ENCODE results near the gene NSRP1.

NSRP1 gene

DNA sequence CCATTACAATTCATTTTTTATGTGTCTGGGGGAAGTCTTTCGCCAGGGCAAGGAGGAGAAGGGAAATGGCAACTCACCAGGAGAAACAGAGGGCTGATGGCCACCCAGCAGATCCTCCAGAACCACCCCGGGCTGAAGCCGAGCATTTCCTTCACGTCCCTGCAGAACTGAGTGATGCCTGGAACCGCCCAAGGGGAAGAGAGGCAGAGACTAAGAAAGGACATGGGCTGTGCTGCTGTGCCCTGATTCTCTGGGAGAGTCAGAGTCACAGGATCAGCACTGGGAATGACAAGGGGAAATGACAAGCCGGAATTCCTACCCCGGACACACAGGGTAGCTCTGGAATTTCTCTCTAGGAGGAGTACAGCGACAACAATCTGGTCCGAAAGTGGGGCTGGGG, 91.0 kb downstream of the NSRP1 start:
- H3K27ac ChIP-seq (ENCODE audit: low read depth, low read length, severe bottlenecking) = no peak overlapping the region
- H3K36me3 ChIP-seq (ENCODE audit: control insufficient read depth, insufficient read depth, low read length) = no peaks in the 10 kb centered on the region
- H3K9me3 ChIP-seq (ENCODE audit: control insufficient read depth, low read length) = no peaks in the 10 kb centered on the region
- H3K4me3 ChIP-seq (ENCODE audit: extremely low read depth, insufficient read depth, low read length, poor library complexity, severe bottlenecking) = no peak overlapping the region
- WGBS, 2 experiments (ENCODE audit: insufficient coverage in 2 of 2) = 88 to 90% methylated on average over 8 of the region's 9 CpGs
- peaks cover 8% of the 10 kb centered on the region for H3K4me1 ChIP-seq (ENCODE audit: control insufficient read depth, insufficient read depth, low read length, poor library complexity, severe bottlenecking)

DNA sequence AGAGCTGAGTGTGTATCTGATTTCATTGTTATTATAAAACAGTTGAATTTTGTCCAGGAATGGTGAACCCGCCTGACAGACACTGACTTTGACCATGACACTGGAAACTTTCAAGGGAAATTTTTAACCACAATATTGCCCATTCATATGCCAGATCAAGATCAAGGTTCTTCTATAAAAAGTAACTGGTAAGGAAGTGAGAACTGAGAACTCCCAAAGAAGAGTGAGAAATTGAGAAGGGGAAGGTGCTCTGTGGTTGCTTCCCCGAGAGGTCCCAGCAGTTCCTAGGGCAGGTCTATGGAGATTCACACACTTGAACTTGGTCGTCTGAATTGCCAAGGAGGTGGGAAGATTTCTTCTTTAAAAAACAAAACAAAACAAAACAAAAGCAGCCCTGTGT, 91.6 kb downstream of the NSRP1 start:
- 86 to 100% methylated on average over 1 of the region's 3 CpGs for WGBS, 2 experiments (ENCODE audit: insufficient coverage in 2 of 2)
- Histone ChIP-seq H3K4me1 (ENCODE audit: control insufficient read depth, insufficient read depth, low read length, poor library complexity, severe bottlenecking) (peaks cover 8% of the 10 kb centered on the region), H3K27ac (ENCODE audit: low read depth, low read length, severe bottlenecking) (no peak overlapping the region), H3K4me3 (ENCODE audit: extremely low read depth, insufficient read depth, low read length, poor library complexity, severe bottlenecking) (no peak overlapping the region), H3K9me3 (ENCODE audit: control insufficient read depth, low read length) (no peaks in the 10 kb centered on the region), H3K36me3 (ENCODE audit: control insufficient read depth, insufficient read depth, low read length) (no peaks in the 10 kb centered on the region)

DNA sequence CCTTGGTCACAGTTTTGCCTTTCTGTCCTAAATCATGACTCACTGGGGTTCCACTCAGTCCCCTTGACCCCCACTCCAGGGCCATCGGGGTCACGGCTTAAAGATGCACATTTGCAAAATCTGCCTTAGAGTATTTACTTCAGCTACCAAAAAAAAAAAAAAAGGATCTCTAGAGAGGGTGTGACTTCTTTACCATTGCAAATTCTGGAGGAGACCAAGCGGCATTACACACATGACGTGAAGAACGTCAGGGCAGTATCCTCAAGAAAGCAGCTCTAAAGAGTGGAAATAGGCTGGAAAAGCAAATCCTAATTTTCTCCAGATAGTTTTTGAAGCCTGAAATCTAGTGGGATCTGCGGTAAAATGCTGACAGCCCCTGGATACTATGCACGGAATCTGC, 93.3 kb downstream of the NSRP1 start:
- Histone ChIP-seq H3K27ac (ENCODE audit: low read depth, low read length, severe bottlenecking) (no peak overlapping the region), H3K9me3 (ENCODE audit: control insufficient read depth, low read length) (no peaks in the 10 kb centered on the region), H3K4me1 (ENCODE audit: control insufficient read depth, insufficient read depth, low read length, poor library complexity, severe bottlenecking) (peaks cover 3% of the 10 kb centered on the region), H3K4me3 (ENCODE audit: extremely low read depth, insufficient read depth, low read length, poor library complexity, severe bottlenecking) (no peak overlapping the region), H3K36me3 (ENCODE audit: control insufficient read depth, insufficient read depth, low read length) (no peaks in the 10 kb centered on the region)
- WGBS, 2 experiments (ENCODE audit: insufficient coverage in 2 of 2) = 87 to 89% methylated on average over 5 to 7 of the region's 7 CpGs

DNA sequence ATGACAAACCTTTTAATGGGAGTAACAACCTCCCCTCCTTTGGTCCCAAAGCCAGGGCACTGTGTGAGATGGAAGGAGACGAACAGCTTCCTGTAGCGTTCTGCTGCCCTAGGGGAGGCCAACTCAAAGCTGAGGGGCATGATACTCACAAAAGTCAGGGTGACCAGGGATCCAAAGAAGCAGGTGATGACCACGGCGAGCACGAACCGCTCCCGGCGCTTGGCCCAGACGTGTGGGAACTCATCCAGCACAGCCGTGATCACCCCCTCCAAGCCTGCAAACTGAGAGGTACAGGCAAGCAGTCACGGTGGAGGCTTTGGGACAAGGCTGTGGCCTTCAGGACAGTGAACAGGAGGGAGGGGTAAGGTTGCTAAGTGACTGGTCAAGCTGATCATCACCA, 93.8 kb downstream of the NSRP1 start:
- H3K9me3 ChIP-seq (ENCODE audit: control insufficient read depth, low read length) = no peaks in the 10 kb centered on the region
- no peak overlapping the region for H3K27ac ChIP-seq (ENCODE audit: low read depth, low read length, severe bottlenecking)
- WGBS, 2 experiments (ENCODE audit: insufficient coverage in 2 of 2) = 89 to 97% methylated on average over 9 to 11 of the region's 11 CpGs
- H3K4me1 ChIP-seq (ENCODE audit: control insufficient read depth, insufficient read depth, low read length, poor library complexity, severe bottlenecking) = peaks cover 3% of the 10 kb centered on the region
- no peaks in the 10 kb centered on the region for H3K36me3 ChIP-seq (ENCODE audit: control insufficient read depth, insufficient read depth, low read length)
- no peak overlapping the region for H3K4me3 ChIP-seq (ENCODE audit: extremely low read depth, insufficient read depth, low read length, poor library complexity, severe bottlenecking)

DNA sequence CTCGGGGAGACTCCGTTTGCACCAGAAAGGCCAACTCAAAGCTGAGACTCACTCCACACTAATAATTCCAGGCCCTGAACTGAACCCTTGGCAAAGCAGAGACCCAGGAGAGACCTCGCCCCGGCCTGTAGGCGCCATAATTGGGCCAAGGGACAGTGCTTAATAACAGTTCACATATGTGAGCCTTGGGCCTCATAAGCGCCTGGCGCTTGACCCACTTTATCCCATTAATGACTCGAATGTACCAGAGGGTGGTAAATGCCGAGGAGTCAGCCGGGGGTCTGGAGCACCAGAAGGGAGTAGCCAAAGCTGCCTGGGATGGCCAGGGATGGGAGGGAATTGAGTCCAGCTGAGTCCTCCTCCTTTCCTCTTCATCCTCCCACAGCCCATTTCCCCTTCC, 94.3 kb downstream of the NSRP1 start:
- peaks cover 3% of the 10 kb centered on the region for H3K4me1 ChIP-seq (ENCODE audit: control insufficient read depth, insufficient read depth, low read length, poor library complexity, severe bottlenecking)
- WGBS, 2 experiments (ENCODE audit: insufficient coverage in 2 of 2) = 92 to 96% methylated on average over 8 to 10 of the region's 10 CpGs
- no peaks in the 10 kb centered on the region for H3K36me3 ChIP-seq (ENCODE audit: control insufficient read depth, insufficient read depth, low read length)
- H3K4me3 ChIP-seq (ENCODE audit: extremely low read depth, insufficient read depth, low read length, poor library complexity, severe bottlenecking) = no peak overlapping the region
- H3K9me3 ChIP-seq (ENCODE audit: control insufficient read depth, low read length) = no peaks in the 10 kb centered on the region
- no peak overlapping the region for H3K27ac ChIP-seq (ENCODE audit: low read depth, low read length, severe bottlenecking)

DNA sequence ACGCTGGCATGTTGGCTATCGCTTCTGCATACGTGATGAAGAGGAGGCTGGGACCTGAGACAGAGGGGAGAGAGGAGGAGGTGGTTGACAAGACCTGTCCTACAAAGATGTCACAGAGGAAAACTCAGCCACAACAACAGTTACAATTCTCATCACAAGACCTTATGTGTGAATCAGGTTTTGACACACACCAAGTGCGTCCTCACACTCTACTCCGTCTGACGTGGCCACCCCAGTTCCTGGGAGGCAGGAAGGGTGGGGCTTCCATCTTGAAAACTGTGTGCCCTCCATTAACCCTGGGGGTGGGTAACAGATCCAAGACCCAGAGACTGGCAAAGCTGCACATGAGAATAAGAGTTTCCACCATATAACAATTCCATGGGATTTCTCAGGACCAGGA, 94.8 kb downstream of the NSRP1 start:
- WGBS, 2 experiments (ENCODE audit: insufficient coverage in 2 of 2) = 92% methylated on average over 3 of the region's 6 CpGs; no CpG with 5 or more reads in 1 of the 2 experiments
- Histone ChIP-seq H3K27ac (ENCODE audit: low read depth, low read length, severe bottlenecking) (no peak overlapping the region), H3K36me3 (ENCODE audit: control insufficient read depth, insufficient read depth, low read length) (no peaks in the 10 kb centered on the region), H3K4me3 (ENCODE audit: extremely low read depth, insufficient read depth, low read length, poor library complexity, severe bottlenecking) (no peak overlapping the region), H3K4me1 (ENCODE audit: control insufficient read depth, insufficient read depth, low read length, poor library complexity, severe bottlenecking) (peaks cover 3% of the 10 kb centered on the region), H3K9me3 (ENCODE audit: control insufficient read depth, low read length) (no peaks in the 10 kb centered on the region)

DNA sequence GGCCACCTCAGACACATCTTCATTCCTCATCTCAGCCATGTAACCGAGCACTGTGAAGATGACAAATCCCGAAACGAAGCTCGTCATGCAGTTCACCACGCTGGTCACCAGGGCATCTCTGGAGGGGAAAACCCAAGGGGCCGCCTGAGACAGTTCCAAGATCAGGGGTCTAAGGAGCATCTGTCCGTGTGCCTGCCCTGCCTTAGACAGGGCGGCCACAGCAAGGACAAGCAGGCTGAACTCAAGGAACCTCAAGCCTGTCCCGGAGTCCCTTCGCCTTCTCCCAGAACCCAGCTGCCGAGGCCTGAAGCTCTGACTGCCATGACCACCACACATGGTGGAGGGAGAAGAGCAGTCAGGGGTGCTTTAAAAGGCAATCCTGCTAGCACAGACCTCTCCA, 96.1 kb downstream of the NSRP1 start:
- no peak overlapping the region for H3K4me3 ChIP-seq (ENCODE audit: extremely low read depth, insufficient read depth, low read length, poor library complexity, severe bottlenecking)
- H3K9me3 ChIP-seq (ENCODE audit: control insufficient read depth, low read length) = no peaks in the 10 kb centered on the region
- 87% methylated on average over 9 to 11 of the region's 11 CpGs for WGBS, 2 experiments (ENCODE audit: insufficient coverage in 2 of 2)
- no peaks in the 10 kb centered on the region for H3K4me1 ChIP-seq (ENCODE audit: control insufficient read depth, insufficient read depth, low read length, poor library complexity, severe bottlenecking)
- no peaks in the 10 kb centered on the region for H3K36me3 ChIP-seq (ENCODE audit: control insufficient read depth, insufficient read depth, low read length)
- no peak overlapping the region for H3K27ac ChIP-seq (ENCODE audit: low read depth, low read length, severe bottlenecking)

DNA sequence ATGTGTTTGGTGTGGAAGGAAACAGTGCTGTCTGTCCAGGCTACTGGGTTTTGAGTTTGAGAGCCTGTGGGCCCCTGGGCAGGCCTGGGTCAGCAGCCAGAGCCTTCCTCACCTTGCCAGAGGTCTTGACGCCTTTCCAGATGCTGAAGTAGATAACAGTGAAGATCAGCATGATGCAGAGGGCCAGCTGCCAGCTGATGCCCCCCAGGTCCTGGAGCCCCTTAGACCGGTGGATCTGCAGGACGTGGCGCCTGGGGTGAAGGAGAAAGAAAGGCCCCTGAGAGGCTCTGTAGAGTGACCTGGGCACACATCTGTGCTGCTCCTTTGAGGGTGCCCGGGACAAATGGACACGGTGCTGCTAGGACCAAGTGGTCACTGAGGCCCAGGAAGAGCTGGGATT, 100.4 kb downstream of the NSRP1 start:
- Histone ChIP-seq H3K4me3 (ENCODE audit: extremely low read depth, insufficient read depth, low read length, poor library complexity, severe bottlenecking) (no peak overlapping the region), H3K27ac (ENCODE audit: low read depth, low read length, severe bottlenecking) (no peak overlapping the region), H3K4me1 (ENCODE audit: control insufficient read depth, insufficient read depth, low read length, poor library complexity, severe bottlenecking) (no peaks in the 10 kb centered on the region), H3K9me3 (ENCODE audit: control insufficient read depth, low read length) (no peaks in the 10 kb centered on the region), H3K36me3 (ENCODE audit: control insufficient read depth, insufficient read depth, low read length) (no peaks in the 10 kb centered on the region)
- WGBS, 2 experiments (ENCODE audit: insufficient coverage in 2 of 2) = 82 to 90% methylated on average over 6 of the region's 6 CpGs

DNA sequence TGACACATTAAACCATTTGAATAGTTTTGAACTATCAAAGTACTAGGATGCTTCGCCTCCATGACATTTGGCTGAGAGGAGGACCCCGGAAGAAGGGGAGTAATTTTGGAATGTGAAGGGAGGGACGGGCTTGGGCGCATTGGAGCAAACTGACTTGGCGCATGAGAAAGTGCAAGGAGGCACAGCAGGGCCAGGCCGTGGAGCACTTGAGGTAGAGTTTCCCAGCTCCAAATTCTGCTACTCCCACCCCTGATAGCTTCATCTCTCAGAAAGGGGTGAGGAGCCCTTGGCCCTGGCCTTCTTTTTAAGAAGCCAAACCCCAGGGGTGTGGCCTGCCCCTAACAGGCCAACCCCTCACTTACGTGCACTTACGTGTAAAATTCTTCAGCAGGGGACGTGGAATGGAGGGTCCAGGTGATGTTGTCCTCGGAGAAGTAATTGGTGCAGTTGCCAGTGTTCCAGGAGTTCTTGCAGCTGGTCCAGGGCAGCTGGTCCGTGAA, 101.2 kb downstream of the NSRP1 start:
- H3K4me3 ChIP-seq (ENCODE audit: extremely low read depth, insufficient read depth, low read length, poor library complexity, severe bottlenecking) = no peak overlapping the region
- WGBS, 2 experiments (ENCODE audit: insufficient coverage in 2 of 2) = 98 to 99% methylated on average over 7 to 9 of the region's 11 CpGs
- no peaks in the 10 kb centered on the region for H3K36me3 ChIP-seq (ENCODE audit: control insufficient read depth, insufficient read depth, low read length)
- no peaks in the 10 kb centered on the region for H3K4me1 ChIP-seq (ENCODE audit: control insufficient read depth, insufficient read depth, low read length, poor library complexity, severe bottlenecking)
- no peaks in the 10 kb centered on the region for H3K9me3 ChIP-seq (ENCODE audit: control insufficient read depth, low read length)
- H3K27ac ChIP-seq (ENCODE audit: low read depth, low read length, severe bottlenecking) = no peak overlapping the region

DNA sequence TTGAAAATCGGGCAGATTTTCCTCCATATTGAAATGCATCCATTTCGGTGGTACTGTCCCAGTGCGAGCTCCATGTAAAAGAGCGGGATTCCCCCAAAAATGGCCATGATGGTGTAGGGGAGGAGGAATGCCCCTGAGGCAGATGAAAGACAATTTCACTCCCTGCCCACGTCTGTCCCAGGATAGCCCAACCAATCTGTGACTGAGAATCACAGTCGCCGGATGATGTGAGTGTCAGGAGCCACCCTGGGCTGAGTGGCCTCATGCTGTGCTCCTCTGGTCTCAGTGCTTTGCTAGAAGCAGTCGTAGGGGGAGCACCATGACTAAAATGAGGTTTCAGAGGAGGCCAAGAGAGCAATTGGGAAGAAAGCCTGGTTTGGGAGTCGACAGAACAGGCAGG, 102.2 kb downstream of the NSRP1 start:
- H3K36me3 ChIP-seq (ENCODE audit: control insufficient read depth, insufficient read depth, low read length) = no peaks in the 10 kb centered on the region
- H3K4me1 ChIP-seq (ENCODE audit: control insufficient read depth, insufficient read depth, low read length, poor library complexity, severe bottlenecking) = no peaks in the 10 kb centered on the region
- H3K4me3 ChIP-seq (ENCODE audit: extremely low read depth, insufficient read depth, low read length, poor library complexity, severe bottlenecking) = no peak overlapping the region
- no peak overlapping the region for H3K27ac ChIP-seq (ENCODE audit: low read depth, low read length, severe bottlenecking)
- WGBS, 2 experiments (ENCODE audit: insufficient coverage in 2 of 2) = 71 to 73% methylated on average over 4 to 8 of the region's 9 CpGs
- H3K9me3 ChIP-seq (ENCODE audit: control insufficient read depth, low read length) = no peaks in the 10 kb centered on the region

DNA sequence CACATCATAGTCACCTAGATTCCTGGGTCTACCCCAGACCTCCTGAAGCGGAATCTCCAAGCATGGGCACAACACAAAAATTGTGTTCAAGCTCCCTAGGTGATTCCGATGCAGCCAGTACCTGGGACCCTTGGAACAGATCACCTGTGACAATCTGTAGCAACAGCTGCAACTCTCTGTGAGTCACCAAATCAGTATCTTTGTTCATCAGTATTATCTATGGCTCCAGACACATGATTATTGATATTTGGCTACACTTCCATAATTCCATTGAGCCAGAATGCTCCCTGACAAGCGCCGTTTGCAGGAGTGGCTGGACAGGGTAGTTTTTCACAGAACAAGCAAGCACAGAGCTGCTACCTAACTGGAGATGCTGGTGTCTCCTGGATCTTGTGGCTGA, 102.7 kb downstream of the NSRP1 start:
- 85 to 100% methylated on average over 4 of the region's 4 CpGs for WGBS, 2 experiments (ENCODE audit: insufficient coverage in 2 of 2)
- no peaks in the 10 kb centered on the region for H3K36me3 ChIP-seq (ENCODE audit: control insufficient read depth, insufficient read depth, low read length)
- H3K4me1 ChIP-seq (ENCODE audit: control insufficient read depth, insufficient read depth, low read length, poor library complexity, severe bottlenecking) = no peaks in the 10 kb centered on the region
- H3K4me3 ChIP-seq (ENCODE audit: extremely low read depth, insufficient read depth, low read length, poor library complexity, severe bottlenecking) = no peak overlapping the region
- no peaks in the 10 kb centered on the region for H3K9me3 ChIP-seq (ENCODE audit: control insufficient read depth, low read length)
- no peak overlapping the region for H3K27ac ChIP-seq (ENCODE audit: low read depth, low read length, severe bottlenecking)
